GM23338 (cell line): ENCODE results near the gene CTBP2. TPM values are rescaled to one million over a fixed set of nuclear protein-coding genes. Genes with fewer than 3 reads are reported as not detected.

Source experiments
- ATAC-seq: fragments of 200-7000 bp; cut with Tn5 transposase; 3 replicates; pipeline ENCODE4 v1.9.1; 2020
- DNase-seq: peaks from one replicate; pipeline ENCODE4 v3.0.0-alpha.2; 2015; ENCODE audit warnings: low spot score
- H2AFZ ChIP-seq: fragments of 200-600 bp; sonication (generic); 2 replicates; pipeline ENCODE4 v1.8.0; 2016; ENCODE audit warnings: antibody characterized with exemption, mild to moderate bottlenecking, moderate library complexity
- H3F3A ChIP-seq: fragments of 200-600 bp; sonication (generic); replicated peaks from 2 replicates; pipeline ENCODE4 v1.8.0; 2017; ENCODE audit warnings: antibody characterized with exemption, mixed run types, low read depth
- H3K27ac ChIP-seq: fragments of 200-600 bp; sonication (generic); 2 replicates; pipeline ENCODE4 v1.6.1; 2016; ENCODE audit warnings: low read depth
- H3K27me3 ChIP-seq: fragments of 200-600 bp; sonication (generic); 2 replicates; pipeline ENCODE4 v1.8.0; 2016; ENCODE audit warnings: mild to moderate bottlenecking, mixed run types, moderate library complexity; ENCODE audit not compliant: insufficient read depth
- H3K36me3 ChIP-seq: fragments of 200-600 bp; sonication (generic); 2 replicates; pipeline ENCODE4 v1.8.0; 2016; ENCODE audit warnings: mild to moderate bottlenecking; ENCODE audit not compliant: insufficient read depth
- H3K4me1 ChIP-seq: fragments of 200-600 bp; sonication (generic); 2 replicates; pipeline ENCODE4 v1.8.0; 2016; ENCODE audit warnings: mild to moderate bottlenecking, moderate library complexity; ENCODE audit not compliant: insufficient read depth
- H3K4me2 ChIP-seq: fragments of 200-600 bp; sonication (generic); 2 replicates; pipeline ENCODE4 v1.7.1; 2017; ENCODE audit warnings: mixed run types
- H3K4me3 ChIP-seq: fragments of 200-600 bp; sonication (generic); 2 replicates; pipeline ENCODE4 v1.6.1; 2016; ENCODE audit warnings: mixed run types
- H3K79me2 ChIP-seq: fragments of 200-600 bp; sonication (generic); replicated peaks from 2 replicates; pipeline ENCODE4 v1.8.0; 2017; ENCODE audit warnings: mild to moderate bottlenecking; ENCODE audit not compliant: insufficient read depth
- H3K9me2 ChIP-seq: fragments of 200-600 bp; sonication (generic); 2 replicates; pipeline ENCODE4 v1.8.0; 2017; ENCODE audit not compliant: insufficient read depth
- H4K20me1 ChIP-seq: fragments of 200-600 bp; sonication (generic); replicated peaks from 2 replicates; pipeline ENCODE4 v1.8.0; 2017; ENCODE audit warnings: mild to moderate bottlenecking; ENCODE audit not compliant: insufficient read depth
- H3K27ac Mint-ChIP-seq: 2 replicates; pipeline ENCODE4 v1.8.0; 2020; ENCODE audit warnings: inconsistent platforms, mild to moderate bottlenecking, moderate library complexity, mixed read lengths
- H3K27me3 Mint-ChIP-seq: 3 replicates; pipeline ENCODE4 v1.8.0; 2022; ENCODE audit warnings: low read depth, mild to moderate bottlenecking, moderate library complexity, mixed read lengths, inconsistent platforms; ENCODE audit not compliant: insufficient read depth, poor library complexity
- H3K36me3 Mint-ChIP-seq: 3 replicates; pipeline ENCODE4 v1.8.0; 2021; ENCODE audit warnings: low read depth, mild to moderate bottlenecking, inconsistent platforms, moderate library complexity, mixed read lengths
- H3K4me1 Mint-ChIP-seq: 3 replicates; pipeline ENCODE4 v1.8.0; 2020; ENCODE audit warnings: mild to moderate bottlenecking, inconsistent platforms, mixed read lengths
- H3K4me3 Mint-ChIP-seq: 3 replicates; pipeline ENCODE4 v1.8.0; 2021; ENCODE audit warnings: moderate library complexity, mild to moderate bottlenecking, inconsistent platforms, mixed read lengths
- H3K9me3 Mint-ChIP-seq: 3 replicates; pipeline ENCODE4 v1.8.0; 2020; ENCODE audit warnings: moderate library complexity, mild to moderate bottlenecking, inconsistent platforms, mixed read lengths
- CREB1 ChIP-seq: fragments of 250-450 bp; sonication (Bioruptor Pico); IDR thresholded peaks from 2 replicates; pipeline ENCODE4 v1.5.0; 2020; ENCODE audit warnings: low read depth, mild to moderate bottlenecking, moderate library complexity
- CTCF ChIP-seq, 2 experiments: fragments of 200-600 bp in 1 of 2; sonication (generic) in 1 of 2; conservative IDR thresholded peaks; 2 replicates each; pipeline versions ENCODE4 v1.5.1 to v1.6.1; 2016 to 2017; ENCODE audit warnings: antibody characterized with exemption in 2 of 2, low read depth in 2 of 2, mild to moderate bottlenecking in 2 of 2, moderate library complexity in 1 of 2
- EZH2 ChIP-seq: fragments of 200-600 bp; sonication (generic); IDR thresholded peaks from one replicate; pipeline ENCODE4 v1.8.0; 2017; ENCODE audit warnings: antibody characterized with exemption, mild to moderate bottlenecking, low read depth; ENCODE audit not compliant: unreplicated experiment
- EZH2phosphoT487 ChIP-seq: fragments of 200-600 bp; sonication (generic); IDR thresholded peaks from one replicate; pipeline ENCODE4 v1.8.1; 2018; ENCODE audit warnings: antibody characterized with exemption; ENCODE audit not compliant: unreplicated experiment
- JUNB ChIP-seq: IDR thresholded peaks from one replicate; pipeline ENCODE4 v1.6.1; 2016; ENCODE audit warnings: antibody characterized with exemption; ENCODE audit not compliant: unreplicated experiment
- POLR2AphosphoS5 ChIP-seq: IDR thresholded peaks from 2 replicates; pipeline ENCODE4 v1.6.1; 2016; ENCODE audit warnings: antibody characterized with exemption, low read depth
- REST ChIP-seq: IDR thresholded peaks from one replicate; pipeline ENCODE4 v1.6.1; 2018; ENCODE audit warnings: antibody characterized with exemption; ENCODE audit not compliant: unreplicated experiment
- ZNF331 ChIP-seq: fragments of 250-450 bp; sonication (Bioruptor Pico); IDR thresholded peaks from 2 replicates; pipeline ENCODE4 v1.5.0; 2020; ENCODE audit warnings: low read depth, mild to moderate bottlenecking, moderate library complexity
- ZNF462 ChIP-seq: fragments of 250-450 bp; sonication (Bioruptor Pico); IDR thresholded peaks from 2 replicates; pipeline ENCODE4 v1.5.0; 2020; ENCODE audit warnings: mild to moderate bottlenecking, moderate library complexity
- polyA plus RNA-seq: library from polyadenylated mRNA; unstranded; fragments of >200 nt; fragmentation: Nextera tagmentation; extraction: Ambion mirVana; gene quantifications from 2 replicates; pipeline ENCODE4 v1.2.1, GENCODE V29; 2016
- total RNA-seq: library from RNA; depleted of rRNA; stranded (reverse); fragments of >200 nt; shearing (Covaris generic); gene quantifications from 2 replicates; pipeline ENCODE4 v1.2.3, GENCODE V29; 2014

The CTBP2 gene
- total and polyA plus RNA-seq, 2 experiments from 2014 or later = 133 to 265 TPM

GRCh38 chr10:125118011-125118611 is 42.3 kb downstream of the CTBP2 start:
- Mint-ChIP-seq H3K9me3 (no peaks in the 10 kb centered on the region), H3K36me3 (peaks cover 64% of the 10 kb centered on the region), H3K4me3 (peak overlapping the region; percentile 14; the same call in 1 of the 3 replicates), H3K27ac (no peak overlapping the region), H3K4me1 (peaks cover 91% of the 10 kb centered on the region), H3K27me3 (peaks cover 13% of the 10 kb centered on the region)
- no peak overlapping the region for H2AFZ ChIP-seq
- no peak overlapping the region for H3K4me3 ChIP-seq
- TF ChIP-seq POLR2AphosphoS5 (0 out of 2 replicates have a peak, but pooled peaks have one; percentile 11), EZH2 (no peak)
- peaks cover 73% of the 10 kb centered on the region for H3K4me1 ChIP-seq
- peaks cover 100% of the 10 kb centered on the region for H3K79me2 ChIP-seq
- ATAC-seq (no peak), DNase-seq (no peak)
- peaks cover 93% of the 10 kb centered on the region for H4K20me1 ChIP-seq
- no peaks in the 10 kb centered on the region for H3F3A ChIP-seq
- peaks cover 10% of the 10 kb centered on the region; the same call in 1 of the 2 replicates for H3K36me3 ChIP-seq
- 0 out of 2 replicates have a peak overlapping the region, but pooled peaks have one; percentile 42 for H3K27ac ChIP-seq
- no peaks in the 10 kb centered on the region for H3K27me3 ChIP-seq
- H3K9me2 ChIP-seq = no peaks in the 10 kb centered on the region
- no peak overlapping the region for H3K4me2 ChIP-seq

- H3K27me3 Mint-ChIP-seq = peaks cover 13% of the 10 kb centered on the region
- peaks cover 59% of the 10 kb centered on the region for H3K36me3 Mint-ChIP-seq
- peaks cover 85% of the 10 kb centered on the region for H3K4me1 Mint-ChIP-seq
- ATAC-seq (no peak), DNase-seq (no peak)
- Histone ChIP-seq H3K4me1 (peaks cover 65% of the 10 kb centered on the region), H3K4me3 (no peak overlapping the region), H3K27ac (no peak overlapping the region), H3K36me3 (0 out of 2 replicates have a peak, but pooled peaks cover 6% of the 10 kb centered on the region), H4K20me1 (peaks cover 93% of the 10 kb centered on the region), H3F3A (no peaks in the 10 kb centered on the region), H3K79me2 (peaks cover 100% of the 10 kb centered on the region), H2AFZ (no peak overlapping the region), H3K27me3 (no peaks in the 10 kb centered on the region), H3K4me2 (no peak overlapping the region), H3K9me2 (no peaks in the 10 kb centered on the region)
- H3K9me3 Mint-ChIP-seq = no peaks in the 10 kb centered on the region
- no peak overlapping the region; the same call in 2 of the 3 replicates for H3K4me3 Mint-ChIP-seq
- H3K27ac Mint-ChIP-seq = peak overlapping the region; percentile 78; the same call in 1 of the 2 replicates
- TF ChIP-seq ZNF331 (no peak), ZNF462 (CRISPR knock-in tag) (no peak), REST (no peak), CTCF (conservative IDR thresholded peaks at IDR 0.05; ENCODE audit: low read depth in 2 of 2) (no peak), JUNB (no peak), CREB1 (no peak), EZH2phosphoT487 (no peak)
Measured at GRCh38 chr10:125116652-125117310, 43.6 kb downstream of the CTBP2 start.
